Measurements from ENCODE around the gene LARP6.
A peak's percentile ranks its signal among the peaks of the same experiment; 100 is the strongest.

The LARP6 gene

DNA sequence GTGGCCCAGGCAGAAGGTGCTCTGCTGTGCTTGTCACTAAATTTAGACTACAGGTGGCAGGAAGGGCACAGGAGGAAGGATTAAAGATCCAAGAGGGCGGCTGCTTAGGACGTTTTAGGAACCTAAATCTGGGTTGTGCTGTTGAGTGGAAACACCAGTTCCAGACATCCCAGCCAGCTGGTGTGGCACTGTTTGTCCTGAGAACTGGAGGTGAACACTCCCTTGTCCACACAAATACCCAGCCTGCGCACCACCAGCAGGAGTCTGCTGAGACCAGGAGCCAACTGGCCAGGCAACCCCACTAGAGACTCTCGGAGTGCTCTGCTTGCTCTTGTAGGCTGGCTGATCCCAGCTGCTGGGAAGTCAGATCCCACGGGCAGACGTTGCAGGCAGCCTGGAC is 60.3 kb downstream of the LARP6 start:
- DNase-seq, result no peak

DNA sequence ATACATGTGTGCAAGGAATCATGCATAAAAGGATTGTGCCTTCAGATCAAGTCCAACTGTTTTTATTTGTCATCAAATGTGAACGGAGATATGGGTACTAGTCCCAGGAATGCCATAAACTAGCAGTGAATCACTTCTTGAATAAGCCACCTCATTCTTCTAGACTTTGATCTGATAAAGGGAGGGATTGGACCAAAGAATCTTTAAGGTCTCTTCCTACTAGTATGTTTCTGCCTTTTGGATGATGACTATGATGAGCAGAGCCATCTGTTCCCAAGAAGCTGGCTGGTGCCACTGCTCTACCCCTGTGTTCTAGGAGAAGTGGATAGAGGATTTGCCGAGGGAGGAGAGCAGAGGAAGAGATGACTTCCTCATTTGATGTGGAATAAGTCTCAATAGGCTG is 61.8 kb downstream of the LARP6 start:
- DNase-seq, result no peak

DNA sequence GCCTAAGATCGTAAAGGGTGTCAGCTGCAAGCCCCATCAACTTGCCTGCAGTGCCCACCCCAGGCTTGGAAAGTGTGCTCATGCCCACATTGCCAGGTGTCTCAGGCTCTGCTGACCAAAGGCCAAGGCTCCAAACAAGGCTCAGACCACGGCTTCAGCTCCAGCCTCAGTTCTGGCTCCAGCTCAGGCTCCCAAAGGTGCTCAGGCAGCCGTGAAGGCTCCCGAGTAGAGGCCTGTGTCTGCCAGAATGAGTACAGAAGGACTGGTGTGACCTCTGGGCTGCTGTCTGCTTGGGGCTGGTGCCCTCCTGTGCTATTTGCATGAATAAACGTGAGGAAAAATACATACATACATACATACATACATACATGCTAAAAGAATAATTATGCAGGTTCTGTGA is 62.7 kb downstream of the LARP6 start:
- DNase-seq, result peak in 1 of 2 experiments; percentile 6

GRCh38 chr15:70789213-70789612 is 64.7 kb downstream of the LARP6 start:
- DNase-seq, result peak; percentile 7 to 42

DNA sequence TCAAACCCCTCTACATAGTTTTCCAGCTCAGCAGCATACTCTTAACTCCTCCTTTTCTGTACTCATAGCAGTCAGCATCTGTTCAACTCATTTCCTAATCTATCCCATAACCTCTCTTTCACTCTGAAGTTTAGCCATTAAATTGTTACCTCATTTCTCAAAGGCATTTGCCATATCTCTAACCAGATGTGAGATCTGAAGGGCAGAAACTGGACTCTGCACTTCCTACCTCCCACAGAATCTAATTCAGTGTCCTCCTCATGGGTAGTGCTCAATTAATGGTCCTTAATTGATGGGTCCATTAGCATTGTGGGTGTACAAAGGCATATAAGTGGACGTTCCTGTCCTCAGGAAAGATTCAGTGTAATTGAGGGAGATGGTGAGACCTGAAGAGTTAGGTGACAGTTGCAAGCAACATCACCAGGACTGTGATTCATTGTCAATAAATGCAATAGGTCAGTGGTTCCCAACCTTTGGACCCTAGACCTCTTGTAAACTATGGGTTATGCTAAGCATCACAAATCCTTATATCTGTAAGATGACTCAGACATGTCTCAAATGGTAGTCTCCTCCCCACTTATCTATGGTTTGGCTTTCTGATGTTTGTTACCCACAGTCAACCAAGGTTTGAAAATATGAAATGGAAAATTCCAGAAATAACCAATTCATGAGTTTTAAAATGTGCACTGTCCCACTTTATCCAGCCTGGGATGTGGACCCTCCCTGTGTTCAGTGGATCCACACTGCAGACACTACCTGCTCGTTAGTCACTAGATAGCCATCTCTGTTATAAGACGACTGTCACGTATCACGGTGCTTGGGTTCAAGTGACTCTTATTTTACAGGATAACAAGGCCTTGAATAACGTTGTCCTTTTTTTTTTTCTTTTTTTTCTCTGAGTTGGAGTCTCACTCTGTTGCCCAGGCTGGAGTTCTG is 65.6 kb downstream of the LARP6 start:
- no peak for DNase-seq

DNA sequence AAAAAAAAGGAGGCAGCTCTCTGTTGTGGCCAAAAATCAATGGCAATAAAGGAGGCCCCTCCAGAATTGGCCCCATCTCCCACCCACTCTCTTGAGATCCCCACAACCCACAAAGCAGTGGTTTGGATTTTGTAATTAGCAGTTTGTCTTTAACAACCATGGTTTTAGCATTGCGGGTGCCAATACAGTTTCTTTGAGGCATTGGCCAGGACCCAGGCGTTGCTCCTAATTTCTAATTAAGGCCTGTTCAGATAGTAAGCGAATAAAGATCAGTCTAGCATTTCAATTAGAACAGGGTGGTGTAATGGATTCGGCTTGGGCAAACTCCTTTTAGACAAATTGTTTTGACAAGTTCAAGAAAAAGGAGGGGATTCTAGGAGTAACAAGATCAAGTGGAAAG is 67.0 kb downstream of the LARP6 start:
- no peak for DNase-seq

GRCh38 chr15:70783610-70784022 is 70.3 kb downstream of the LARP6 start:
- DNase-seq, result no peak

DNA sequence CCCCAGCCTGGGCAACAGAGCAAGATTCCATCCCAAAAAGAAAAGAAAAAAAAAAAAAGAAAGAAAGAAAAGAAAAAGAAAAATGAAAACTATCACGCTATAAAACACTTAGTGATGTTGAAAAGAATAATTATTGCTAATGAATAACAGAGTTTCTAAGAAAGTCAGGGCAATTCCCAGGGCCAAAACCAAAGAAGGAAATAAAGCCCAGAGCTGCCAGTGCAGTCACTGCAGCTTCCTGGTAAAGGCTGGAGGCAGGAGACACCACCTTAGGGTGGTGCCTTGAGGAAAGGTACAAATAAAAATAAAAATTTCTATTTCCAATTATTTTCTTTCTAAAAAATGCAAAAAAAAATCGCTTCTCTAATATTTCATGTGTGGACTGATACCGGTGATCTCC is 70.9 kb downstream of the LARP6 start:
- no peak for DNase-seq

DNA sequence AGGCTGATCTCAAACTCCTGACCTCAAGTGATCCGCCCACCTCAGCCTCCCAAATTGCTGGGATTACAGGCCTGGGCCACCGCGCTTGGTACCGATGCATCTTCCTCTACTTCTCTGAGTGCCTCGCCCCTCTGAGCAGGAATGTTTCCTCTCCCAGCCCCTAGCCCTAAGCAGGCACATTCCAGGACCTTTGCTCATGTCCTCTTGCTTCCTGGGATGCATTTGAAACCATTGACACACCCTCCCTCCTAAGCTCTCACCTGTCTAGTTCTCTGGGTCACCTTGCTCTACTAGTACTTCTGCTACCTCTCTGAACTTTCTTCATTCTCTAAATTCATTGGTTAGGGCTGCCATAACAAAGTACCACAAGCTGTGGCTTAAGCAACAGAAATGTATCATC is 72.7 kb downstream of the LARP6 start:
- DNase-seq, result no peak

Data from NCI-H526 (cell line).